Amniotic stem cell (primary cell): ENCODE data around the gene PRRC2C.
"Not testable (repeated sequence)": the region's sequence is repeated elsewhere in the genome, so short reads cannot be mapped to it uniquely, and the experiment has no call there.

Experiments used
- DNase-seq: peaks from one replicate; lab custom pipeline; 2025; lab: John Stamatoyannopoulos, UW

PRRC2C gene

GRCh38 chr1:171500803-171501202 lies 15.5 kb downstream of the PRRC2C start:
- DNase-seq: no peak

- no peak for DNase-seq
Measured at GRCh38 chr1:171501305-171502024, 16.1 kb downstream of the PRRC2C start.

- DNase-seq: no peak
Measured at GRCh38 chr1:171506525-171507304, 21.4 kb downstream of the PRRC2C start.

- no peak for DNase-seq
Measured at GRCh38 chr1:171507435-171507834, 22.1 kb downstream of the PRRC2C start.

- DNase-seq: no peak
Measured at GRCh38 chr1:171509191-171509590, 23.9 kb downstream of the PRRC2C start.

- DNase-seq: no peak
Measured at GRCh38 chr1:171513743-171514142, 28.4 kb downstream of the PRRC2C start.

GRCh38 chr1:171515299-171515698 lies 30.0 kb downstream of the PRRC2C start:
- no peak for DNase-seq

- DNase-seq: no peak
Measured at GRCh38 chr1:171515741-171516140, 30.4 kb downstream of the PRRC2C start.

GRCh38 chr1:171521567-171521966 lies 36.2 kb downstream of the PRRC2C start:
- DNase-seq: no peak

- no peak for DNase-seq
Measured at GRCh38 chr1:171530676-171531075, 45.3 kb downstream of the PRRC2C start.

GRCh38 chr1:171532520-171532919 lies 47.2 kb downstream of the PRRC2C start:
- DNase-seq: no peak

GRCh38 chr1:171545523-171545922 lies 60.2 kb downstream of the PRRC2C start:
- no peak for DNase-seq

- DNase-seq: no peak
Measured at GRCh38 chr1:171550050-171550449, 64.7 kb downstream of the PRRC2C start.

- DNase-seq: not testable (repeated sequence)
Measured at GRCh38 chr1:171550598-171551100, 65.3 kb downstream of the PRRC2C start.

GRCh38 chr1:171553960-171554359 lies 68.6 kb downstream of the PRRC2C start:
- peak; percentile 20 for DNase-seq

- no peak for DNase-seq
Measured at GRCh38 chr1:171563675-171564074, 78.3 kb downstream of the PRRC2C start.

GRCh38 chr1:171566467-171566866 lies 81.1 kb downstream of the PRRC2C start:
- no peak for DNase-seq

- DNase-seq: no peak
Measured at GRCh38 chr1:171570295-171570694, 85.0 kb downstream of the PRRC2C start.

- DNase-seq: no peak
Measured at GRCh38 chr1:171576144-171576543, 90.8 kb downstream of the PRRC2C start.

GRCh38 chr1:171581226-171581625 lies 95.9 kb downstream of the PRRC2C start:
- no peak for DNase-seq

- DNase-seq: no peak
Measured at GRCh38 chr1:171581766-171582165, 96.4 kb downstream of the PRRC2C start.

- DNase-seq: no peak
Measured at GRCh38 chr1:171582589-171582988, 97.3 kb downstream of the PRRC2C start.

GRCh38 chr1:171583591-171584201 lies 98.4 kb downstream of the PRRC2C start:
- DNase-seq: no peak
